HG02938 (cell line): ENCODE measurements around the gene ACBD3.

Experiments used
- ATAC-seq: cut with Tn5 transposase; IDR thresholded peaks from one replicate; pipeline ENCODE4 v1.9.1; 2021; ENCODE audit warnings: mild to moderate bottlenecking, moderate library complexity; ENCODE audit not compliant: unreplicated experiment

Gene ACBD3

DNA sequence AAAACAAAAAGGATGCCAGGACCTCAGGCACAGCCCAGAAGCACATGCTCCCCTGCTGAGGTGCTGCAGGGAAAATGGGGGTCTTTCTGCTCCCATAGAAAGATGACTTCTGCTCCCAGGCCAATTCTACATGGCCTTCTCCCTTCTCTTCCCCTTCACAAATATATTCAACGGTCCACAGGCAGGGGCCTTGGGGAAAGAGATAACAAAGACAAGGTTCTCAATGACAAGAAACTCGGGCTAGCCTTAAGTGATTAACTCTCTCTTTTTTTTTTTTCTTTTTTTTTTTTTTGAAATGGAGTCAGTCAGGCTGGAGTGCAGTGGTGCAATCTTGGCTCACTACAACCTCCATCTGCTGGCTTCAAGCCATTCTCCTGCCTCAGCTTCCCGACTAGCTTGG is 69.9 kb downstream of the ACBD3 start:
- no peak for ATAC-seq

GRCh38 chr1:226112626-226113025 is 73.9 kb downstream of the ACBD3 start:
- ATAC-seq: no peak

DNA sequence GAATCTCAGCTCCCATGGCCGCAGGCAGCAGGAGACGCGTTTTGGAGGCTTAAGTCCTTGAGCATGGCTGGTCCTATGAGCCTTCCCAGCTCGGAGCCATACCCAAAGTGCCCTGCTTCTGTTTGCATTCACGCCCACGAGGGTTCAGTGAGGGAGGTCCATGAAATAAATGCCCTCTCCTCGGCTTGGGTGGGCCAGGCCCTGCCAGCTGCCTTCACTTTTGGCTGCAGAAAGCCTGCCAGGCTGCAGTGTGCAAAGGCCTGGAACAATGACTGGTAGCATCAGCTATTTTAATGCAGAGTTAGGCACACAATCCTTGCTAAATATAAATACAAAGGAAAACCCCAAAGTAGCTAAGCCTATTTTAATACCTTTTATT is 74.7 kb downstream of the ACBD3 start:
- no peak for ATAC-seq

DNA sequence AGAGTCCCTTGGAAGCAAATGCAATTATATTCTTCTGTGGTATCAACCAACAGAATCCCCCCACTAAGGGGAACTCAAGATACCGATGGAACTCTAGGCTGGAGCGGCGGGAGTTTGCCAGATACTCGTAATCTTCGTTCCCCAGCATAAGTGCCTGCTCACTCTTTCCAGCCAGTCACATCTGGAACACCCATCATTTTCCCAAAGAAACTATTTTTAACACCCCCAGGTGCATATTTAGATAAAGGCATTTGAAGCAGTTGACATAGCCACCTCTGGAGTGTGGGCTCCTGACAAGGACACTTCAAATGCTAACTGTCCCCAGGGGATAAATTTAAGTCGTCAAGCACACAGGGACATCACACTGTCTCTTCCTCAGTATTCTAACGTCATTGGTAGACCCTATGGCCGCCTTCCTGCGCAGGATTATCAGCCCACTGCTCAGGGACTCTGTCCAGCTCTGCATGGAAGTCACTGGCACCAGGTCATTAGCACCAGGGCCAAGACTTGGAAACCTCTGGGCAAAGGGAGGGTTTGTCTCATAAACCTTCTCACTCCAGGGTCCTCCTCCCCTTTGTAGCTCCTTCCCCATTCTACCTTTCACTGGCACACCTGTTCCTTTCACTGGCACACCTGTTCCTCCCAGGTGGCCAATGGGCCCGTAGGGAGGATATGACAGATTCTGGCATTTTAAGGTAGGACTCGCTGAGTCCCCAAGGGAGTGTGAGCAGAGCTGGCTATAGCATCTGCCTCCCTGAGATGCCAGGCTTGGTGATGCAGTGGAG is 75.3 kb downstream of the ACBD3 start:
- no peak for ATAC-seq

- ATAC-seq: peak; percentile 70
These were observed 76.1 kb downstream of the ACBD3 start for GRCh38 chr1:226110249-226111097.

GRCh38 chr1:226109829-226110248 is 76.7 kb downstream of the ACBD3 start:
- ATAC-seq: peak; percentile 72

GRCh38 chr1:226108935-226109828 is 77.4 kb downstream of the ACBD3 start:
- ATAC-seq: no peak

- ATAC-seq: no peak
These were observed 78.8 kb downstream of the ACBD3 start for GRCh38 chr1:226107471-226108460.

DNA sequence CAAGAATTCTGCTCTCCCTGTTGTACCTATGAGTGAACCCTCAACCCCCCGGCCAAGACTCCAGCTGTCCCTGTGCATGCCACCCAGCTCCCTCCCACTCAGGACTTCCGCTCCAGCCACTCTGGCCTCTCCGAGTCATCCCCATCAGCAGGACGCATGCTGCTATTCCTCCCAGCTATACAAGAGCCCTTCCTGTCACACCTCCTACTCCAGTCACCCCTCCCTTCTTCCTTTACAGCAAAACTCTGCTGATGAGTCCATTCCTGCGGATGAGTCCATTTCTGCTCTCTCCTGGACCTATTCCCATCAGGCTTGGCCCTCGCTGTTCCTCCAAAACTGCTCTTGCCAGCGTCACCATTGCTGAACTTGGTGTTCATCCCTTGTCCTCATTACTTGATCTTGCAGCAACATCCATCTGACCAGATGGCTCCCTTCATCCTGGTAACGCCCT is 81.8 kb downstream of the ACBD3 start:
- no peak for ATAC-seq

DNA sequence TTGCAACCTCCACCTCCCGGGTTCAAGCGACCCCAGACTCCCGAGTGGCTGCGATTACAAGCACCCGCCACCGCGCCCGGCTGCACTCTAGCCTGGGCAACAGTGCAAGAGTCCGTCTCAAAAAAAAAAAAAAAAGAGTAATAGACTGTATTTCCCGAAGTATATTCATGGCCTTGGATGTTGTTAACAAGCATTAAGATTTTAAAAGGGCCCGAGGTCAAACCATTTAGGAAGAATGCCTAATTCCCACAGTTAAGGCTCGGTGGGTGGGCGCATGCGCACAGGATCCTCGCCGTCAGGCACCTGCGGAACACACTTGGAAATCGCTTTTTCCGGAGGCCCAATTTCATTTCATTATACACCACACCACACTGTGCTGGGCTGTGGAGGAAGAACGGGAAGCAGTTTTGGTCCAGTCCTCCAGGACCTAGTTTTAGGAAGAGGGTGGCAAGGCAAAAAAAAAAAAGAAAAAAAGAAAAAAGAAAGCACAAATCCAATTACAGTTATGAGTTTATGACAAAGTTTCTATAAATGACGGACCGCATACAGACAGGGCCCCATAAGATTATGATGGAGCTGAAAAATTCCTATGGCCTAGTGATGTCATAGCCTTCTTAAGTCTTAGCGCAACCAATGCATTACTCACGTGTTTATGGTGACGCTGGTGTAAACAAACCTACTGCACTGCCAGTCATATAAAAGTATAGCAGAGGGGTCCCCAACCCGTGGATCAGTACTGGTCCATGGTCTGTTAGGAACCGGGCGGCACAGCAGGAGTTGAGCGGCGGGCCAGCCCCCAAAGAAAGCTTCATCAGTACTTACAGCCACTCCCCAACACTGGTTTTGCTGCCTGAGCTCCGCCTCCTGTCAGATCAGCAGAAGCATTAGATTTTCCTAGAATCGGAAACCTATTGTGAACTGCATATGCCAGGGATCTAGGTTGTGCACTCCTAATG is 85.8 kb downstream of the ACBD3 start:
- ATAC-seq: no peak

DNA sequence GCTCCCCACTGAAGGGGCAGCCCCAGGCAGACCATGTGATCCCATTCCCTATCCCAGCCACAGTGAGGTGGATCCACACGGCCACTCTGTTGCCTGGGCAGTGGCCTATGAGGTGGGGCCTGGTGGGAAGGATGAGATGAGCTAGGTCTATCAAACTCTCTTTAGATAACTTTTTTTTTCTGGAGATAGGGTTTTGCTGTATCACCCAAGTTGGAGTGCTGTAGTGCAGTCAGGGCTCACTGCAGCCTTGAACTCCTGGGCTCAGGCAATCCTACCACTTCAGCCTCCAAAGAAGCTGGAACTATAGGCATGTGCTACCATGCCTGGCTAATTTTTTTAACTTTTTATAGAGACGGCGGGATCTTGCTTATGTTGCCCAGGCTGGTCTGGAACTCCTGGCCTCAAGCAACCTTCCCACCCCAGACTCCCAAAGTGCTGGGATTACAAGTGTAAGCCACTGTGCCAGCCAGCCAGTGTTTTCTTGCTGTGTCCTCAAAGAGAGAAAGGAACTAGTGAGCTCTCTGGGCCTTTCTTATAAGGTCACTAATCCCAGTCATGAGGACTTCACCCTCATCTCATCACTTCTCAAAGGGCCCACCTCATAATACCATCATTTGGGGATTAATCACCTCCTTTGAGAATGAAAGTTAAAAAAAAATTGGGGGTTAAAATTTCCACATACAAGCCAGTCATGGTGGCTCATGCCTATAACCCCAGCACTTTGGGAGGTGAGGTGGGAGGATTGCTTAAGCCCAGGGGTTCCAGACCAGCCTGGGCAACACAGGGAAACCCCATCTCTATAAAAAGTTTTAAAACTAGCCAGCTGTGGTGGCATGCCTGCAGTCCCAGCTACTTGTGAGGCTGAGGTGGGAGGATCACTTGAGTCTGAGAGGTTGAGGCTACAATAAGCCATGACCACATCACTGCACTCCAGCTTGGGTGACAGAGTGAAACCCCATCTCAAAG is 87.4 kb downstream of the ACBD3 start:
- no peak for ATAC-seq

DNA sequence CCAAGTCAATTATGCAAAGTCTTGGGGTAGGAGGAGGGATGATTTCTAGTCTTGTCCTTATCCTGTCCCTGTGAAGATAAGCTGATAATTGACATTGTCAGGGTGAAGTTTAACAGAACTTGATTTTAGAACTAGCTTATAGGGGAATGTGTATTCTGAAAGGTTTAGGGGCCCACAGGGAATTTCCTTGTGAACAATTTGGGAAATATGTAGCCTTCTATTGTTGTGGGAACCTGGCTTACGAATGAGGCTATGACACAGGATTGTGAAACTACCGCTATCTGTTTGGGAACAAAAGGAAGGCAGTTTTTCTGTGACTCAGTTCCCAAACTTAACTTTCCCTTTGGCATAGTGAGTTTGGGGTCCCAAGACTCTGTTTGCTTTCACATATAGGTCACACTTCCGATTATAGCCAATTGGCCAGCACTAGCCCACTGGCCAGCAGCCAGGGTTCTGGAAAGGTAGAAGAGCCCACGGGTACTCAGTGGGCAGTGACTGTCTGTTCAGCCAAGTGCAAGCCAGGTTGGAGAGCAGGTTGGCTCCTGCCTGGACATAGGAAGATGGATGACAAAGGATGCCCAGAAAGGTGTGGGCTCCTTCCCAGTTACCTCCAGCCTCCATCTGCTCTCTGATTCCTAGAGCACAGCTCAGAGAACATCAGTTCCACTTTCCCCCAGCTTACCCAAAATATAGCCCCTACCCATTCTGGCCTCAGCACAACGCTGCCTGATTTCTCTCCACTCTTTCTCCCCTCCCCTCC is 88.5 kb downstream of the ACBD3 start:
- no peak for ATAC-seq

DNA sequence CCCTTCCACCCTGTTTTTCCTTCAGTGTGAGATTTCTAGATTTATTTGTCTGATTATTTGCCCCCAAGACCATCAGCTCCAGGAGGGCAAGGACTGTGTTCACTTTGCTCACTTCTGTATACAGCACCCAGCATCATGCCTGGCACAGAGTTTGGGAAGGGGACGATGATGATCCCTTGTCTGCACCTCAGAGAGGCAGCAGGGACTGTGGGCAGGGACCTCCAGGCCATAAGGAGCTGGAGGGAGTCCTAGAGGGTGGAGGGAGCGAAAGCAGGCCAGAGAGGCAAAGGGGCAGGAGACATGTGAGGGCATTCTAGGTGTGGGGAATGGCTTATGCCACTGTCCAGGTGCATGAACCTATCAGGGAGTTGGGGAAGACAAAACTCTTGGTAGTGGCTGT is 91.3 kb downstream of the ACBD3 start:
- ATAC-seq: no peak
